GM12878 (cell line): ENCODE results near the gene GGA2. TPM values are rescaled to one million over a fixed set of nuclear protein-coding genes. Genes with fewer than 3 reads are reported as not detected.
A peak's percentile ranks its signal among the peaks of the same experiment; 100 is the strongest.

Experiments used
- BACH1 ChIP-seq: fragments of 450-650 bp; IDR thresholded peaks from 2 replicates; pipeline ENCODE4 v1.6.1; 2017; ENCODE audit warnings: mild to moderate bottlenecking, borderline replicate concordance
- BHLHE40 ChIP-seq, 2 experiments: fragments of 450-650 bp in 1 of 2; IDR thresholded peaks; 2 replicates each; pipeline ENCODE4 v1.6.1; 2011 to 2017; ENCODE audit warnings: low read depth in 2 of 2, borderline replicate concordance in 1 of 2, improper control_type of control experiment in 1 of 2, low read length in 1 of 2, mild to moderate bottlenecking in 1 of 2
- CHD4 ChIP-seq: fragments of 200-600 bp; sonication (generic); IDR thresholded peaks from 2 replicates; pipeline ENCODE4 v1.6.1; 2016; ENCODE audit warnings: mild to moderate bottlenecking
- ESRRA ChIP-seq: IDR thresholded peaks from 2 replicates; pipeline ENCODE4 v1.6.1; 2012; ENCODE audit warnings: mild to moderate bottlenecking, low read length, improper control_type of control experiment
- JUNB ChIP-seq: IDR thresholded peaks from 2 replicates; pipeline ENCODE4 v1.6.1; 2016; ENCODE audit warnings: antibody characterized with exemption, mild to moderate bottlenecking
- KLF5 ChIP-seq: fragments of 450-650 bp; IDR thresholded peaks from 2 replicates; pipeline ENCODE4 v1.6.1; 2014; ENCODE audit warnings: mild to moderate bottlenecking; ENCODE audit not compliant: partially characterized antibody
- MEF2A ChIP-seq: IDR thresholded peaks from 2 replicates; pipeline ENCODE4 v1.6.1; 2011; ENCODE audit warnings: low read depth, mild to moderate bottlenecking, low read length, moderate library complexity; ENCODE audit not compliant: insufficient read depth
- NFYB ChIP-seq: IDR thresholded peaks from 2 replicates; pipeline ENCODE4 v1.6.1; 2011; ENCODE audit warnings: low read depth, mild to moderate bottlenecking, low read length, improper control_type of control experiment, moderate library complexity; ENCODE audit not compliant: insufficient read depth
- POU2F2 ChIP-seq: IDR thresholded peaks from 3 replicates; pipeline ENCODE4 v1.6.1; 2011; ENCODE audit warnings: low read depth, mild to moderate bottlenecking, low read length, borderline replicate concordance
- SIN3A ChIP-seq: IDR thresholded peaks from 2 replicates; pipeline ENCODE4 v1.6.1; 2012; ENCODE audit warnings: low read depth, low read length, improper control_type of control experiment
- SUZ12 ChIP-seq: fragments of 200-600 bp; sonication (generic); IDR thresholded peaks from one replicate; pipeline ENCODE4 v1.6.1; 2018; ENCODE audit warnings: antibody characterized with exemption, mild to moderate bottlenecking; ENCODE audit not compliant: unreplicated experiment
- YBX1 ChIP-seq: fragments of 450-650 bp; IDR thresholded peaks from 2 replicates; pipeline ENCODE4 v1.6.1; 2016; ENCODE audit warnings: antibody characterized with exemption
- ZSCAN29 ChIP-seq: fragments of 450-650 bp; IDR thresholded peaks from 2 replicates; pipeline ENCODE4 v1.6.1; 2017; ENCODE audit warnings: mild to moderate bottlenecking, moderate library complexity
- polyA plus RNA-seq, 11 experiments: library from polyadenylated mRNA; depleted of rRNA in 4 of 11; unstranded in 6 of 11; stranded (reverse) in 5 of 11; fragments of >200 nt; fragmentation: Nextera tagmentation in 4 of 11; fragmentation: Illumina TruSeq in 1 of 11; extraction: Ambion mirVana in 4 of 11; extraction: Trizol in 1 of 11; gene quantifications; 1 replicate in 1 of 11; 2 replicates in 10 of 11; pipeline versions ENCODE4 v1.2.1 to v1.2.3, GENCODE V29; 2011 to 2016; ENCODE audit warnings: inconsistent platforms in 2 of 11, missing spikeins in 2 of 11, low read depth in 1 of 11
- total RNA-seq, 4 experiments: library from RNA; depleted of rRNA in 3 of 4; stranded (reverse); fragments of >200 nt in 3 of 4; fragmentation: Illumina TruSeq in 1 of 4; extraction: Trizol in 1 of 4; gene quantifications; 2 replicates each; pipeline versions ENCODE4 v1.2.1 to v1.2.3, GENCODE V29; 2013 to 2021
- TF ChIP-seq, protein P1 (sequence below): fragments of 450-650 bp; IDR thresholded peaks from 2 replicates; pipeline ENCODE4 v1.6.1; 2017; ENCODE audit warnings: antibody characterized with exemption, mild to moderate bottlenecking, moderate library complexity
- TF ChIP-seq, protein P2 (sequence below): fragments of 450-650 bp; formaldehyde crosslinking; IDR thresholded peaks from 2 replicates; pipeline ENCODE4 v1.4.0; 2020; ENCODE audit warnings: mild to moderate bottlenecking, moderate library complexity
- TF ChIP-seq, protein P3 (sequence below), 3 experiments: IDR thresholded peaks in 2 of 3; conservative IDR thresholded peaks in 1 of 3; 2 replicates each; pipeline ENCODE4 v1.5.1; 2011; ENCODE audit warnings: low read depth in 3 of 3, low read length in 3 of 3, mild to moderate bottlenecking in 3 of 3, control low read depth in 2 of 3, moderate library complexity in 2 of 3, inconsistent platforms in 1 of 3, mixed read lengths in 1 of 3; ENCODE audit not compliant: control insufficient read depth in 2 of 3, insufficient read depth in 1 of 3; ENCODE audit errors: extremely low read depth in 1 of 3
- TF ChIP-seq, protein P4 (sequence below): IDR thresholded peaks from 2 replicates; pipeline ENCODE4 v1.6.1; 2011; ENCODE audit warnings: low read depth, mild to moderate bottlenecking, low read length, moderate library complexity, borderline replicate concordance; ENCODE audit errors: extremely low read depth

Gene GGA2
- total and polyA plus RNA-seq, 10 of the 15 experiments (the other 5 are each of a cell fraction or from before 2014, with no cell fraction given) = 14.1 to 153 (median 86.6) TPM

DNA sequence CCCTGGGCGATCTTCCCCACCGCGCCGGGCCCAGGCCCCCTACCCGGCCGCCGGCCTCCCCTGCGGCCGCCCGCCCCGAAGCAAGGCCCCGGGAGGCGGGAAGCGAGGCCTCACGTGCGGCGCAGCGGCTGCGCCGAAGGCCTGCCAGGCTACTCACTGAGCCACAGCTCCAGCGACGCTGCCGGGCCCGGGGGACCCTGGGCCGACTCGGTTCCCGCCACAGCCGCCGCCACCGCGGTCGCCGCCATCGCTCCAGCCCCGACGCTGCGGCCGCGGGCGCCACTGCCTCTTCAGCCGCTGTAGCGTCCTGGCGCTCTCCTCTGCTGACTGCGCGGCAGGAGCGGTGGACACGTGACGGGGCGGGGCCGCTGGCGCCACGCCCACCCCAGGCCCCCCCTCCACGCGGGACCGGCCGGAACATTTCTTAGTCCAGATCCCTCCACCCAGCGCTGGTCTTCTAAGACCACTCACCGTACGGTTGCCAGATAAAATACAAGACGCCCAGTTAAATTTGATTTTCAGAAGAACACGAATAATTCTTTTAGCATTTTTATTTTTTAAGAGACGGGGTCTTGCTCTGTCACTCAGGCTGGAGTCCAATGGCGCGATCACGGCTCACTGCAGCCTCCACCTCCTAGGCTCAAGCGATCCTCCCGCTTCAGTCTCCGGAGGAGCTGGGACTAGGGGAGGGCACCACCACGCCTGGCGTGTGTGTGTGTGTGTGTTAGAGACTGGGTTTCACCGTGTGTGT is at the start of gene GGA2 (continued):
- TF ChIP-seq, protein P1, sequence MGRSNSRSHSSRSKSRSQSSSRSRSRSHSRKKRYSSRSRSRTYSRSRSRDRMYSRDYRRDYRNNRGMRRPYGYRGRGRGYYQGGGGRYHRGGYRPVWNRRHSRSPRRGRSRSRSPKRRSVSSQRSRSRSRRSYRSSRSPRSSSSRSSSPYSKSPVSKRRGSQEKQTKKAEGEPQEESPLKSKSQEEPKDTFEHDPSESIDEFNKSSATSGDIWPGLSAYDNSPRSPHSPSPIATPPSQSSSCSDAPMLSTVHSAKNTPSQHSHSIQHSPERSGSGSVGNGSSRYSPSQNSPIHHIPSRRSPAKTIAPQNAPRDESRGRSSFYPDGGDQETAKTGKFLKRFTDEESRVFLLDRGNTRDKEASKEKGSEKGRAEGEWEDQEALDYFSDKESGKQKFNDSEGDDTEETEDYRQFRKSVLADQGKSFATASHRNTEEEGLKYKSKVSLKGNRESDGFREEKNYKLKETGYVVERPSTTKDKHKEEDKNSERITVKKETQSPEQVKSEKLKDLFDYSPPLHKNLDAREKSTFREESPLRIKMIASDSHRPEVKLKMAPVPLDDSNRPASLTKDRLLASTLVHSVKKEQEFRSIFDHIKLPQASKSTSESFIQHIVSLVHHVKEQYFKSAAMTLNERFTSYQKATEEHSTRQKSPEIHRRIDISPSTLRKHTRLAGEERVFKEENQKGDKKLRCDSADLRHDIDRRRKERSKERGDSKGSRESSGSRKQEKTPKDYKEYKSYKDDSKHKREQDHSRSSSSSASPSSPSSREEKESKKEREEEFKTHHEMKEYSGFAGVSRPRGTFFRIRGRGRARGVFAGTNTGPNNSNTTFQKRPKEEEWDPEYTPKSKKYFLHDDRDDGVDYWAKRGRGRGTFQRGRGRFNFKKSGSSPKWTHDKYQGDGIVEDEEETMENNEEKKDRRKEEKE = no peak
- TF ChIP-seq, protein P2, sequence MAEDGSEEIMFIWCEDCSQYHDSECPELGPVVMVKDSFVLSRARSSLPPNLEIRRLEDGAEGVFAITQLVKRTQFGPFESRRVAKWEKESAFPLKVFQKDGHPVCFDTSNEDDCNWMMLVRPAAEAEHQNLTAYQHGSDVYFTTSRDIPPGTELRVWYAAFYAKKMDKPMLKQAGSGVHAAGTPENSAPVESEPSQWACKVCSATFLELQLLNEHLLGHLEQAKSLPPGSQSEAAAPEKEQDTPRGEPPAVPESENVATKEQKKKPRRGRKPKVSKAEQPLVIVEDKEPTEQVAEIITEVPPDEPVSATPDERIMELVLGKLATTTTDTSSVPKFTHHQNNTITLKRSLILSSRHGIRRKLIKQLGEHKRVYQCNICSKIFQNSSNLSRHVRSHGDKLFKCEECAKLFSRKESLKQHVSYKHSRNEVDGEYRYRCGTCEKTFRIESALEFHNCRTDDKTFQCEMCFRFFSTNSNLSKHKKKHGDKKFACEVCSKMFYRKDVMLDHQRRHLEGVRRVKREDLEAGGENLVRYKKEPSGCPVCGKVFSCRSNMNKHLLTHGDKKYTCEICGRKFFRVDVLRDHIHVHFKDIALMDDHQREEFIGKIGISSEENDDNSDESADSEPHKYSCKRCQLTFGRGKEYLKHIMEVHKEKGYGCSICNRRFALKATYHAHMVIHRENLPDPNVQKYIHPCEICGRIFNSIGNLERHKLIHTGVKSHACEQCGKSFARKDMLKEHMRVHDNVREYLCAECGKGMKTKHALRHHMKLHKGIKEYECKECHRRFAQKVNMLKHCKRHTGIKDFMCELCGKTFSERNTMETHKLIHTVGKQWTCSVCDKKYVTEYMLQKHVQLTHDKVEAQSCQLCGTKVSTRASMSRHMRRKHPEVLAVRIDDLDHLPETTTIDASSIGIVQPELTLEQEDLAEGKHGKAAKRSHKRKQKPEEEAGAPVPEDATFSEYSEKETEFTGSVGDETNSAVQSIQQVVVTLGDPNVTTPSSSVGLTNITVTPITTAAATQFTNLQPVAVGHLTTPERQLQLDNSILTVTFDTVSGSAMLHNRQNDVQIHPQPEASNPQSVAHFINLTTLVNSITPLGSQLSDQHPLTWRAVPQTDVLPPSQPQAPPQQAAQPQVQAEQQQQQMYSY (CRISPR knock-in tag) = no peak
- TF ChIP-seq, protein P3, sequence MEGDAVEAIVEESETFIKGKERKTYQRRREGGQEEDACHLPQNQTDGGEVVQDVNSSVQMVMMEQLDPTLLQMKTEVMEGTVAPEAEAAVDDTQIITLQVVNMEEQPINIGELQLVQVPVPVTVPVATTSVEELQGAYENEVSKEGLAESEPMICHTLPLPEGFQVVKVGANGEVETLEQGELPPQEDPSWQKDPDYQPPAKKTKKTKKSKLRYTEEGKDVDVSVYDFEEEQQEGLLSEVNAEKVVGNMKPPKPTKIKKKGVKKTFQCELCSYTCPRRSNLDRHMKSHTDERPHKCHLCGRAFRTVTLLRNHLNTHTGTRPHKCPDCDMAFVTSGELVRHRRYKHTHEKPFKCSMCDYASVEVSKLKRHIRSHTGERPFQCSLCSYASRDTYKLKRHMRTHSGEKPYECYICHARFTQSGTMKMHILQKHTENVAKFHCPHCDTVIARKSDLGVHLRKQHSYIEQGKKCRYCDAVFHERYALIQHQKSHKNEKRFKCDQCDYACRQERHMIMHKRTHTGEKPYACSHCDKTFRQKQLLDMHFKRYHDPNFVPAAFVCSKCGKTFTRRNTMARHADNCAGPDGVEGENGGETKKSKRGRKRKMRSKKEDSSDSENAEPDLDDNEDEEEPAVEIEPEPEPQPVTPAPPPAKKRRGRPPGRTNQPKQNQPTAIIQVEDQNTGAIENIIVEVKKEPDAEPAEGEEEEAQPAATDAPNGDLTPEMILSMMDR (IDR thresholded peaks at IDR 0.05 in 2 of 3, conservative IDR thresholded peaks at IDR 0.05 in 1 of 3; ENCODE audit: control insufficient read depth in 2 of 3, extremely low read depth in 1 of 3, insufficient read depth in 1 of 3, low read depth in 3 of 3, low read length in 3 of 3) = no peak
- TF ChIP-seq JUNB = no peak
- TF ChIP-seq YBX1 = no peak
- TF ChIP-seq BACH1 = peak; percentile 93
- TF ChIP-seq ZSCAN29 = no peak
- no peak for TF ChIP-seq NFYB
- no peak for TF ChIP-seq CHD4
- TF ChIP-seq POU2F2 = peak; percentile 69; the same call in 2 of the 3 replicates
- no peak for TF ChIP-seq SUZ12
- no peak for TF ChIP-seq KLF5
- TF ChIP-seq SIN3A = peak; percentile 66
- TF ChIP-seq, protein P4, sequence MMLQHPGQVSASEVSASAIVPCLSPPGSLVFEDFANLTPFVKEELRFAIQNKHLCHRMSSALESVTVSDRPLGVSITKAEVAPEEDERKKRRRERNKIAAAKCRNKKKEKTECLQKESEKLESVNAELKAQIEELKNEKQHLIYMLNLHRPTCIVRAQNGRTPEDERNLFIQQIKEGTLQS = peak; percentile 73; the same call in 1 of the 2 replicates
- TF ChIP-seq BHLHE40 (IDR thresholded peaks at IDR 0.05; ENCODE audit: borderline replicate concordance in 1 of 2, low read depth in 2 of 2, low read length in 1 of 2) = peak; percentile 91 to 99
- TF ChIP-seq ESRRA = no peak
- TF ChIP-seq MEF2A = no peak
